Adrenal gland (tissue), 12 donors: ENCODE data around the gene ZNF618. TPM values are rescaled to one million over a fixed set of nuclear protein-coding genes. Genes with fewer than 3 reads are reported as not detected.

ENCODE experiments used
- DNase-seq, 7 donors: peaks; one replicate each; pipeline ENCODE4 v3.0.0-alpha.2; 2019 to 2020
- H3K27ac ChIP-seq, 5 donors: fragments of 200-600 bp; sonication (generic) in 4 of 5; 1 replicate in 3 of 5; 2 replicates in 2 of 5; pipeline versions ENCODE4 v1.5.1 to v1.8.0; 2016 to 2020; ENCODE audit warnings: mild to moderate bottlenecking in 1 of 5
- H3K27me3 ChIP-seq: fragments of 200-600 bp; 2 replicates; pipeline ENCODE4 v1.8.0; 2021
- H3K36me3 ChIP-seq, 2 donors: fragments of 200-600 bp; replicated peaks in 1 of 2; 1 replicate in 1 of 2; 2 replicates in 1 of 2; pipeline versions ENCODE4 v1.5.1 to v1.8.0; 2018 to 2022
- H3K4me1 ChIP-seq, 2 donors: fragments of 200-600 bp; replicated peaks in 1 of 2; 1 replicate in 1 of 2; 2 replicates in 1 of 2; pipeline versions ENCODE4 v1.5.1 to v1.8.0; 2018 to 2021
- H3K4me3 ChIP-seq, 4 donors: fragments of 200-600 bp; sonication (generic) in 3 of 4; one replicate each; pipeline ENCODE4 v1.5.1; 2016 to 2018
- H3K9me3 ChIP-seq, 3 donors: fragments of 200-600 bp; sonication (generic) in 1 of 3; replicated peaks in 1 of 3; 1 replicate in 2 of 3; 2 replicates in 1 of 3; pipeline versions ENCODE4 v1.5.1 to v1.8.0; 2016 to 2021
- CTCF ChIP-seq, 6 experiments: fragments of 450-650 bp in 4 of 6; fragments of 200-600 bp in 2 of 6; sonication (generic) in 1 of 6; IDR thresholded peaks; 1 replicate in 5 of 6; 2 replicates in 1 of 6; pipeline versions ENCODE4 v1.5.1 to v1.8.0; 2016 to 2021; ENCODE audit warnings: antibody characterized with exemption in 6 of 6, mild to moderate bottlenecking in 2 of 6, moderate library complexity in 1 of 6
- POLR2A ChIP-seq, 2 donors: fragments of 450-650 bp; IDR thresholded peaks; one replicate each; pipeline ENCODE4 v1.6.1; 2017; ENCODE audit warnings: antibody characterized with exemption in 2 of 2, mild to moderate bottlenecking in 2 of 2, moderate library complexity in 1 of 2
- WGBS, 4 donors: extraction: QIAGEN DNeasy Blood & Tissue Kit in 2 of 4; methylation state at CpG; one replicate each; pipeline versions ENCODE4 v1.1.5 to v1.1.7; 2013 to 2017; 5-methylcytosine and 5-hydroxymethylcytosine counted together
- intact Hi-C, 2 donors: fragments of 100-400 bp; cut with DNase I; formaldehyde crosslinking; loops; one replicate each; pipeline versions ENCODE4 v1.14.1 to v1.15.0; 2022 to 2023
- polyA plus RNA-seq, 3 donors: library from polyadenylated mRNA; stranded (reverse); fragments of 200-250 nt in 2 of 3; fragments of 350-450 nt in 1 of 3; fragmentation: Illumina TruSeq in 1 of 3; extraction: RNeasy Lipid Tissue Mini Kit (QIAGEN cat#74804) in 1 of 3; gene quantifications; one replicate each; pipeline ENCODE4 v1.2.3, GENCODE V29; 2013 to 2014
- total RNA-seq, 9 donors: library from RNA; depleted of rRNA in 4 of 9; stranded (reverse); fragments of >200 nt in 4 of 9; fragments of 120-200 nt in 1 of 9; fragmentation: NEBNext Ultra II Directional in 1 of 9; extraction: Animal tissue kit (Norgen Biotek cat#: 25700) in 1 of 9; gene quantifications; one replicate each; pipeline versions ENCODE4 v1.1.0 to v1.2.4, GENCODE V29; 2013 to 2023
- donor health status: healthy with polysubstance abuse.
- donor health status: Bipolar disorder and iron deficiency.
- donor health status: DM: yes; HTN: yes; CAD: no.
- donor health status: DM: no; HTN: no; CAD: no.
- donor health status: DM: no; HTN: no; CAD: no.
- donor health status: DM: yes; HTN: yes; CAD: no.

The ZNF618 gene
- total and polyA plus RNA-seq, 12 donors = 4.5 to 21.3 (median 9.9) TPM

- TF ChIP-seq CTCF (IDR thresholded peaks at IDR 0.05) = no peak
- TF ChIP-seq POLR2A (IDR thresholded peaks at IDR 0.05) = no peak
- intact Hi-C loops = loop anchor here (10.0 kb wide), 3 partner anchors 105 to 145 kb away; no protein-coding TSS in a partner anchor
- Histone ChIP-seq H3K4me3 (peak overlapping the region in 1 of 4 donors; percentile 11), H3K4me1 (peaks cover 12 to 50% of the 10 kb centered on the region in 2 donors), H3K9me3 (no peaks in the 10 kb centered on the region), H3K27ac (peak overlapping the region in 4 of 5 donors; percentile 52 to 69 (median 56)), H3K27me3 (no peaks in the 10 kb centered on the region), H3K36me3 (no peaks in the 10 kb centered on the region)
- 27 to 46% (median 39%) methylated on average over 4 of the region's 4 CpGs for WGBS, 4 donors
- DNase-seq = no peak
Observed at GRCh38 chr9:113879911-113880310, 3.8 kb downstream of the ZNF618 start.

- TF ChIP-seq POLR2A (IDR thresholded peaks at IDR 0.05) (no peak), CTCF (IDR thresholded peaks at IDR 0.05) (no peak)
- Histone ChIP-seq H3K36me3 (no peaks in the 10 kb centered on the region), H3K4me1 (peaks cover 24 to 70% of the 10 kb centered on the region in 2 donors), H3K27me3 (no peaks in the 10 kb centered on the region), H3K9me3 (no peaks in the 10 kb centered on the region), H3K4me3 (no peak overlapping the region), H3K27ac (no peak overlapping the region)
- intact Hi-C loops = no loop called here
- whole genome bisulfite sequencing, 4 donors = 85 to 91% (median 87%) methylated on average over 6 to 7 of the region's 7 CpGs
- DNase-seq = no peak
Observed at GRCh38 chr9:113882181-113882580, 6.1 kb downstream of the ZNF618 start.

- peaks cover 24 to 70% of the 10 kb centered on the region in 2 donors for H3K4me1 ChIP-seq
Observed at GRCh38 chr9:113882636-113883164, 6.6 kb downstream of the ZNF618 start.

More at GRCh38 chr9:113882636-113883164, 6.6 kb downstream of the ZNF618 start:
- intact Hi-C loops = no loop called here
- TF ChIP-seq POLR2A (IDR thresholded peaks at IDR 0.05) (no peak), CTCF (IDR thresholded peaks at IDR 0.05) (no peak)
- H3K9me3 ChIP-seq = no peaks in the 10 kb centered on the region
- no peak overlapping the region for H3K4me3 ChIP-seq
- no peak overlapping the region for H3K27ac ChIP-seq
- 88 to 93% (median 89%) methylated on average over 7 of the region's 7 CpGs for WGBS, 4 donors
- H3K27me3 ChIP-seq = no peaks in the 10 kb centered on the region
- H3K36me3 ChIP-seq = no peaks in the 10 kb centered on the region
- no peak for DNase-seq
